C1 segment of cervical spinal cord (tissue), 14 donors: ENCODE results near the gene DNASE1.
"Not testable (repeated sequence)": the region's sequence is repeated elsewhere in the genome, so short reads cannot be mapped to it uniquely, and the experiment has no call there.

Source experiments
- DNase-seq, 14 donors: peaks; one replicate each; lab custom pipeline; 2025; lab: John Stamatoyannopoulos, UW

DNASE1 gene

DNA sequence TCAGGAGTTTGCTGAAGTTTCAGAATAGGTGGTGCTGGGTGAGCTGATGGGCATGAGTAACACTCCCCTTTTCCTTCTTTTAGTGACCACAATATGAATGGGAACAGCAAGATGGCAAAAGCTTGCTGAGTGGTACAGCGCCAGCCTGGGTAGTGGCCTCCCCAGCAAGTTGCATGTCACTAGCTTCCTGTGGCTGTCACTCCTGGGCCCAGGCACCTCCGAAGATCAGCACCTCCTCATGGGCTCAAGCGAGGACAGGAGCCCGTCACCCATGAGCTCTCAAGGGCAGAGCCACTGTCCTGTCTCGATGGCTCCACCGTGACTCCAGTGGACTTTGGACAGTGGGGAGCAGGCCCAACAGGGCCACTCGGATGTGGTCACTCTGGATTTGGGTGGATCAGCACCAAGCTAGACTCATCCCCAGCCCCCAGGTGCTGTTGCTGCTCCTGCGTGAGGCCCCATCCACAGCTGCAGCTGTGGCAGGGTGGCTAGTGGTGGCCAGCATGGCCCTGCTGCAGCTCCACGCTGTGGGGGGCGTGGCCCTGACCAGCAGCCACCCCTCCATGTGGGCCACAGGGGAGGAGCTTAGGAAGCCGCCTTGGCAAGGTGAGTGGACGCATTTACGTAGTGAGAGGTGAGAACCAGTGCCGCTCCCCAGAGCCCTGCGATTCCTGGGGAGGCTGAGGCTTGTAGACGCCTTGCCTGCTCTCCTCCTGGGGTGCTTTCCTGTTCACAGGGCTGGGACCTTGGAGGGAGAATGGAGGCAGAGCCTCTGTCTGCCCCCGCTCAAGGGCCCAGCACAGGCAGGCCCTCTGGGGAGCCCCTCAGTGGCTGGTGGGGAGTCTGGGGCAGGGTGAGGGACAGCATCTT lies 13.6 kb upstream of the DNASE1 start:
- DNase-seq, result no peak

DNA sequence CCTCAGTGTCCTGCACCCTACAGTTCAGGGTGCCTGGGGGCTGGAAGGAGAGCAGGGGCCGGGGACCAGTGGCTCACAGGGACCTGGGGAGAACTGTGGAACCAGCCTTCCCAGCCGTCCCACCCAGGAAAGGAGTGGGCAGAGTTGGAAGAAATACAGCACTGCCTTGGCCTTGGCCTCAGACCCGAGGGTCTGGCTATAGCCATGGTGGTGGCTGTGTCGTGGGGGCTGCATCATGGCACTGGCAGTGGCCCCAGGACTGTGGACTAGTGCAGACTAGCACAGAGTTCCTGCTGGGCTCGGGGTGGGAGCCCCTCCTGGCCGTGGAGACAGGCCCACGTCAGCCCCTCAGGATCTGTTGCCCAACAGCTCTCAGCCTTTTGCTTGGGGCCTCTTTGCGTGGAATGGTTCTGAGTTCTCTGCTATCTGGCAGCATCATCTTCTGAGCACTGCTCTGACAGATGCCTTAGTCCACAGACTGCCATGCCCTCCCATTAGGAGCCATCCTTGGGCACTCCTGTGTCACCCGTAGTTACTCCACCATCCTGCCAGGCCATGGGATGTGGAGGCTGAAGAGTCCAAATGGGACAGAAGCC lies 12.6 kb upstream of the DNASE1 start:
- no peak for DNase-seq

DNA sequence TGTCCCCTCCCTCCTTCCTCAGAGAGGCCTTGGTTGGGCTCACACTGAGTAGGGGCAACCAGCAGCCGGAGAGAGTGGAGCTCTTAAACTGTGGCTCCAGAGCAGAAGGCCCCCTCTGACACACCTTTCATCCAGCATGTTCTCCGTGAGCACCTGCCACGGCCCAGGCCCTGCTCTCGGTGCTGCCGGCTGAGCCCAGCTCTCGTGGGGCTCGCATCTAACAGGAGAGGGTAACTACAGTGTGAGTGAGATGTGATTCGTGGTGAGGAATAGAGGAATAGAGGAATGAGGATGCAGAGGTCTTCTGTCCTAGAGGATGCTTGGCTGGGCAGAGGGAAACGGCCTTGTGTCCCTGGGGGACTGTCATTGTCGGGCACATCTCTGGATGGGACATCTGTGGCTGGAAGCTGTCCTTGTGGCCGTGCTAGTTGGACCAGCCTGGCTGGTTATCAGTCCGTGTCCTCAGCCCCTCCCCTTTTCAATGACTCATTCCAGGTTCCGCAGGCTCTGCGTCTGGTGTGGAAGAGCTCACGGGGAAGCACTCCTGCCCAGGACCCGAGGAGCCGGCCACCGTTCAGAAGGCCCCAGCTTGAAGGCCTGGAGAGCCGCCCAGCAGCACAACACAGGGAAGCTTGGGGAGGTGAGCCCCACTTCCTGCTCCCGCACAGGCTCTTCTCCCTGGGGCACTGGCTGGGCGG lies 11.9 kb upstream of the DNASE1 start:
- peak in 1 of 14 donors; percentile 62 for DNase-seq

DNA sequence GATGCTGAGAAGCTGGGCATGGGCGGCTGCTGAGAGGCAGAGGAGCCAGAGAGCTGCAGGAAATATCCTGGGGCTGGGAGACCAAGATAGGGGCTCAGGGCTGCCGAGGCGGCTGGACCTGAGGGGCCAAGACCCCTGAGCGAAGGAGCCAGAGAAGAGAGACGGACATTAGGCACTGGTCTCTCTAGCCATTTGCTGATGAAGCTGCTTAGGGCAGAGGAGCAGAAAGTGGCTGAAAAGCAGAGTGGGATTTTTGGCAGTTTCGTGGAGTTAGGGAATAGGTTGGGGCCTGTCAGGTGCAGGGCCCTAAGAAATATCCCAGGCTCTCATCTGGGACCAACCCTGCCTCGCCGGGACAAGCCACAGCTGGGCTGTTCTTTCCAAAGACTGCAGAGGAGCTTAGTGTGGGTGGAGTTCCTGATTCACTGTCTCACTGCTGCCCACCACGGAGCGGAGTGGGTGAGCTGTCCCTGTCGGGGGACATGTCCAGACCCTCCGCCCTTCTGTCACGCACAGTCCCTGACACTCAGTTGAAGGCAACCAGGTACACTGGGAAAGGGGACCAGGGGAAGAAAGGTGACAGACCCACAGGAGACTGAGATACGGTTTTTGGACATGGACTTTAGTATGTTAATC lies 11.3 kb upstream of the DNASE1 start:
- no peak for DNase-seq

- no peak for DNase-seq
Measured at GRCh38 chr16:3645108-3645503, 9.4 kb upstream of the DNASE1 start.

DNA sequence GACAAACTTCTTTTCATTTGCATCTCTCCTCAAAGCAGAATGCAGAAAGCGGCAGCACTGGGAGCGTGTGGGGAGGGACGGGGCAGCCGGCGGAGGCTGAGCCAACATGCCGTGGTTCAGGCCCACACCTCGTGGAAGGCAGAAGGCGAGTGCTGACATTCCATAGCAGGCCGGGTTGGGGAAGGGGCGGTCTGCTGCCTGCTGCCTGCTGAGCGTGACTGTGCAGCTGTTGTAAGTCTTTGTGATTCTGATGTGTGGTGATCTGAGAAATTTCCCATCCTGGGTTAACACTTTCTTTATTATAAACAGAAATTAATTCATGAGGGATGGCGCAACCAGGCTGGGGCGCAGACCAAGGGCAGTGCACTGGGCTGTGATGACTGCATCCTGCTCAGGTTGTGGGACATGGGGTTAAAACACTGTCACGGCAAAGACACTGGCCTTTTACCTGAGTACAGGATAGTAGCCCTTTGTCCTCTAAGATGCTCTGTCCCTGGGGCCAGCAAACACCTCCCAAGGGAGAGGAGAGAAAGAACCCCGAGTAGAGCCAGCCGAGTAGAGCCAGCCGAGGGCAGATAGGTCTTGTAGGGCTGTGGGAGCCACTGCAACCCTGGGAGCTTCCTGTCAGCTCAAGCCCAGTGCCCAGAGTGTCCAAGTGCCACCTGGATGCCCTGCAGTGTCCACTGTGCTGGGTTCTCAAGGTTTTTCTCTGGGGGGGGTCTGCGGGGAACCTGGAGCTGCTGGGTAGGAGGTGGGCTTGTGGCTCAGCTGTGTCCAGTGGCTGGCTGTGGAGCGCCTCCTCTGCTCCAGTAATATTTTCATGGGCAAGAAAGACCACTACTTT lies 8.8 kb upstream of the DNASE1 start:
- no peak for DNase-seq

DNA sequence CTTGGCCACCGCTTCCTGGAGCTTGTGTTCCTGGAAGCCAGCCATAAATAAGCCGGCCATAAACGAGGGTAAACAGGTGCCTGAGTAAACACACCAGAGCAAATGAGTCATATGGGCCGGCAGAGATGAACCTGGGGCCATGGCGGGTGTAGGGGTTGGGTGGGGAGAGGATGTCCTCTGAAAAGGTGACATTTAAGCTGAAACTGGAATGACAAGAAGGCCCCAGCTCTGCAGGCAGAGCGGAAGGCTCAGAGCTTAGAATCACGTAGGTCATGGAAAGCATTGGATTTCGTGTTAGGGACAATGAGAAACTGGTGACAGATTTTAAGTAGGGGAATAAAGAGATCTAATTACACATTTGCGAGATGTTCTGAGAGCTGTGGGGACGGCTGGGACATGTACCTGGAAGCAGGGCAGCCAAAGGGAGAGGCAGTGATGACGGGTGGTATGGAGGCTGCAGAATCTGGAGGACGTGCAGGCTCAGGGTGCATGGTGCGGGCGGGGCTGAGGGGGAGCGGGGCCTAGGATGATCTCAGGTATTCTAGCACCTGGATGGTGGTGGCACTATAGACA lies 8.1 kb upstream of the DNASE1 start:
- no peak for DNase-seq

DNA sequence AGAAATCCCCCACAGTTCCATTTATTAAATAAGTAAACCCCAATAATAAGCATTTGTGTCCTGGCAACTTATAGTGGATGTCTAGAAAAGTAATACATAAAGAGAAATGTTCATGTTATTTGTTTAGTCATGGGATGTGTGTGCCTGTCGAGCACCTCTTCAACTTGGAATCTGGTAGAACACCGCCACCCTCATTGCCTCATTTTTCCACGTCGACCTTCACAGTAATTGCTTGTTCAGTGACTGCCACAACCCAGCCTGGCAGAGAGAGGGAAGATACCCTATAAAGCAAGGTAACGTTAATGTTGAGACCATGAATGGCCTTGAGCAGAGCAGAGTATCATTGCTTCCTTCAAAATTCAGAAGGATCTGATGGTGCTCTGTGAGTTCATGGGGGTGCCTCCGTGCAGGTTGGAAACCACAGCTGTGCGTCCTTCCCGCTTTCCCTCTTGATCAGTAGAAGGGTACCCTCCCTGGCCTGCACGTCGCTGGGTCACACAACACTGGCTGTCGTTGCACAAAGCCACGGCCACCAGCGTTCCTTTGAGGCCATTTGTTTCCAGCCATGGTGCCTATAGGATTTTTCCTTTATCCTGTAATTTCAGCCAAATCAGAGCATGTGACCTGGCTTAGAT lies 3.7 kb upstream of the DNASE1 start:
- no peak for DNase-seq

- peak in 1 of 14 donors; percentile 9 for DNase-seq
Measured at GRCh38 chr16:3651461-3652372, 2.8 kb upstream of the DNASE1 start.

GRCh38 chr16:3652373-3653195 lies 1.9 kb upstream of the DNASE1 start:
- peak in 1 of 14 donors; percentile 12 for DNase-seq

DNA sequence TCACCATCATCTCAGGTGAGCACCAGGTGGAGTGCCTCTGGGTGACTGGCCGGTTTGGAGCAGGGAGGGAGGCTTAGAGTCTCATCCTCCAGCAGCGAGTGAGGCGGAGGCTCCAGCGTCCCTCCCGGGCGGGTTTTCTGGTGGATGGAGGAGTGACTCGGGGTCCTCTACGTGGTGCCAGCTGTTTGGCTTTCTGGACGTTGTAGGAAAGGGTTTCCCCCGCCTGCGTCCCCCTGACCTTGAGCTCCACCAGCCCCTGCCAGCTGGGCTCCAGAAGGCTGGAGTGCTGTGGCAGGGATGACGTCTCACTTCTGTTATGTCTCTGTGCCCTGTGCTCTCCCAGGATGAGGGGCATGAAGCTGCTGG lies 522 bp downstream of the DNASE1 start:
- no peak for DNase-seq

- DNase-seq, result no peak
Measured at GRCh38 chr16:3655396-3656159, 1.1 kb downstream of the DNASE1 start.

DNA sequence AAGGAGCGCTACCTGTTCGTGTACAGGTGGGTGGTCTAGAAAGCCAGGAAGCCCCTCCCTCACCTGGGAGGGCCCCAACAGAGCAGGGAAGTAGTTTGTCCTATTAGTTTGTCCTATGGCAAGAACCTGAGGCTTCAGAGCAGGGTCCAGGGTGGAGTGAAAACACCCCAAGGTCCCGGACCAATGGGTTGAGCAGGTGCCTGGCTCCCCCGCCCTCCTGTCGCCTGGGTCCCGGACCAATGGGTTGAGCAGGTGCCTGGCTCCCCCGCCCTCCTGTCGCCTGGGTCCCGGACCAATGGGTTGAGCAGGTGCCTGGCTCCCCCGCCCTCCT lies 1.6 kb downstream of the DNASE1 start:
- DNase-seq, result not testable (repeated sequence)

- no peak for DNase-seq
Measured at GRCh38 chr16:3656491-3657468, 2.3 kb downstream of the DNASE1 start.

- no peak for DNase-seq
Measured at GRCh38 chr16:3659251-3659650, 4.8 kb downstream of the DNASE1 start.

- DNase-seq, result no peak
Measured at GRCh38 chr16:3661311-3661710, 6.8 kb downstream of the DNASE1 start.

DNA sequence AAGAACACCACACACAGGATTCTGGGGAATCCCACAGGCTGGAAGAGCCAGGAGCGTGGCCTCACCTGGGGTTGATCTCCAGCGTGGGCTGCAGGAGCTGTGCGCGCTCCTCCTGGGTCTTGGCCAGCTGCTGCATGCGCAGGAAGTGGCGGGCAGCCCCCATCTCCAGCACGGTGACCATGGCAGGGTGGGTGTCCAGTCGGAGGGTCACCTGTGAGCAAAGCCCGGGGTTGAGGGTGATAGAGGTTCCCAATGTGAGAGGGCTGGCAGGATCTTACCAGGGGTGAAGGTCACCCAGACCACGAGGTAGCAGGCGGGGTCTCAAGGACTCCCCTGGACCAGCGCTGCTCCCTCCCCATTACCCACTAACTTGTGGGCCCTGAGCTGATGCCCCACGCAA lies 7.4 kb downstream of the DNASE1 start:
- DNase-seq, result no peak
